D721Med (cell line): ENCODE measurements around the gene FMO5.
"Not testable (repeated sequence)": the region's sequence is repeated elsewhere in the genome, so short reads cannot be mapped to it uniquely, and the experiment has no call there.

Experiments
- DNase-seq: peaks from one replicate; pipeline ENCODE4 v3.0.0; 2011; ENCODE audit warnings: low spot score; ENCODE audit not compliant: insufficient read length
- FAIRE-seq: peaks from 2 replicates; lab custom pipeline; 2011; peaks lifted over from hg19 to GRCh38; lab: Jason Lieb, UNC
- TF ChIP-seq, protein P1 (sequence below): IDR thresholded peaks from 2 replicates; pipeline ENCODE4 v1.5.1; 2012; ENCODE audit warnings: mild to moderate bottlenecking, control low read depth; ENCODE audit not compliant: insufficient read depth; ENCODE audit errors: missing control alignments

FMO5 gene

DNA sequence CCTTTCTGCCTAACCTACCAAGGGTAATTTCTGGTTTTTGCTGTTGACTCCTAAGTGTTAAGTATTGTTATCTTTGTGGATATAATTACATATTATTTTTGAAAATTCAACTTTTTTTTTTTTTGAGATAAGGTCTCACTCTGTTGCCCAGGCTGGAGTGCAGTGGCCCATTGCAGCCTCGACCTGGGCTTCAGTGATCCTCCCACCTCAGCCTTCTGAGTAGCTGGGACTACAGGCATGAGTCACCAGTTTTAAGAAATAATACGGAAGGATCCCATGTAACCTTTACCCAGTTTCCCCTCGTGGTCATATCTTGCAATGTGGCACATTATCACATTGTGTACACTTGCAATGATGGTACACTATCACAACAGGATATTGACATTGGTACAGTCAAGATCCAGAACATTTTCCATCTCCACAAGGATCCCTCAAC, 20.5 kb upstream of the FMO5 start:
- no peak for DNase-seq
- TF ChIP-seq, protein P1, sequence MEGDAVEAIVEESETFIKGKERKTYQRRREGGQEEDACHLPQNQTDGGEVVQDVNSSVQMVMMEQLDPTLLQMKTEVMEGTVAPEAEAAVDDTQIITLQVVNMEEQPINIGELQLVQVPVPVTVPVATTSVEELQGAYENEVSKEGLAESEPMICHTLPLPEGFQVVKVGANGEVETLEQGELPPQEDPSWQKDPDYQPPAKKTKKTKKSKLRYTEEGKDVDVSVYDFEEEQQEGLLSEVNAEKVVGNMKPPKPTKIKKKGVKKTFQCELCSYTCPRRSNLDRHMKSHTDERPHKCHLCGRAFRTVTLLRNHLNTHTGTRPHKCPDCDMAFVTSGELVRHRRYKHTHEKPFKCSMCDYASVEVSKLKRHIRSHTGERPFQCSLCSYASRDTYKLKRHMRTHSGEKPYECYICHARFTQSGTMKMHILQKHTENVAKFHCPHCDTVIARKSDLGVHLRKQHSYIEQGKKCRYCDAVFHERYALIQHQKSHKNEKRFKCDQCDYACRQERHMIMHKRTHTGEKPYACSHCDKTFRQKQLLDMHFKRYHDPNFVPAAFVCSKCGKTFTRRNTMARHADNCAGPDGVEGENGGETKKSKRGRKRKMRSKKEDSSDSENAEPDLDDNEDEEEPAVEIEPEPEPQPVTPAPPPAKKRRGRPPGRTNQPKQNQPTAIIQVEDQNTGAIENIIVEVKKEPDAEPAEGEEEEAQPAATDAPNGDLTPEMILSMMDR = no peak

DNA sequence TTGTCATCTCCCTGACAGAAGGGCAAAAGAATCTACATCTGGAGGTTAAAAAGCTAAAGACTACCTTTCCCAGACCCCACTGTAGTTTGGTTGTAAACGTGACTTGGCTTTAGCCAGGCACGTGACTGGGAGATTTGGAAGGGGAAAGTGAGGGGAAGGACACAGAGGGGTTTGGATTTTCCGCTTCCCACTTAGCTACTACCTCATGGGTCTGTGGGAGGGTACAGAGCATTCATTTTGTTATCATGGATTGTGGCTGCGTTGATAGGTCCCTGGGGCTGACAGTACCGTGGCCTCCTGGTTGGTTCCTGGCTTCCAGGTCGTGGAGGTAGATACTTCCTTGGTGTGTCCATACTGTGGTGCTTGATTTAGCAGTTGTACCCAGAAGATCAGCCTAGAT, 20.0 kb upstream of the FMO5 start:
- no peak for DNase-seq
- TF ChIP-seq, protein P1 = no peak
- FAIRE-seq = no peak

More for the DNA sequence above, 20.5 kb upstream of the FMO5 start:
- no peak for FAIRE-seq

DNA sequence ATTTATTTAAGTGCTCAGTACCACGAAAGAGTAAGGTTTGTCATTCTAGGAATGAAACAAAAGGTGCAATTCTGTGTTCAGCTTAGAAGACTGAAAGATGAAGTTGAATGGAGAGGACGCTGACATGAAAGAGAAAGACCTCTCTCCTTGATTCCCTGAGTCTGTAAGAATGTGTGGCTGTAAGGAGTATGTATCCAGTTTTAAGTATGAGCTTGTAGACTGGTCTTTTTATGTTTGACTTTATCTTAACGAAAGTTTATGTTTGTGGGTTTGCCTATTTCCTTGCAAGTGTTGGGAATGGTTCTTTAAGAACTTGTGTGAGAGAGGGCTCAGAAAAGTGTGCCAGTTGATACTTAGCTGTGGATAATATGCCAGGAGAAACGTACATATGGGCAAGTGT, 18.7 kb upstream of the FMO5 start:
- TF ChIP-seq, protein P1 = no peak
- no peak for FAIRE-seq

DNA sequence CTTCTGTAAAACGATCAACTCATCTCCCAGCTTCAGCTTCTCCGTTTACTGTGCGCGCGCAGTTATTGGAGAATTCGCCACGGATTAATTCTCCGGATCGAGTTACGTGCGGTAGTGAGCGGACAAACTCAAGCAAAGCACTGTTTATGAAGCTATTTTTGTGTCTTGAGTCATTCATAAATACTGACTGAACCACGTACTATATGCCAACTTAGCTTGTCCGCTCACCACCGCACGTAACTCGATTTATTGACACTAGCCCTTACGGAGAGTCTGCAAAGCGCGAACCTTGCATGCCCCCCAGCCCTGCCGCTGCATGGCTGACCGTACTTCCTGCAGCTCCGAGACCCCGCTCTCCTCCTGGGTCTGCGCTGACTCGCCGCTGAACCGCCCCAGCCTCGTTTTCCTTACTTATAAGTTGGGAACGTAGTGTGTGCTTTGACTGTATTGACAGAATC, 18.1 kb upstream of the FMO5 start:
- TF ChIP-seq, protein P1 = no peak
- DNase-seq (no peak), FAIRE-seq (no peak)

More for the DNA sequence above, 18.7 kb upstream of the FMO5 start:
- no peak for DNase-seq

DNA sequence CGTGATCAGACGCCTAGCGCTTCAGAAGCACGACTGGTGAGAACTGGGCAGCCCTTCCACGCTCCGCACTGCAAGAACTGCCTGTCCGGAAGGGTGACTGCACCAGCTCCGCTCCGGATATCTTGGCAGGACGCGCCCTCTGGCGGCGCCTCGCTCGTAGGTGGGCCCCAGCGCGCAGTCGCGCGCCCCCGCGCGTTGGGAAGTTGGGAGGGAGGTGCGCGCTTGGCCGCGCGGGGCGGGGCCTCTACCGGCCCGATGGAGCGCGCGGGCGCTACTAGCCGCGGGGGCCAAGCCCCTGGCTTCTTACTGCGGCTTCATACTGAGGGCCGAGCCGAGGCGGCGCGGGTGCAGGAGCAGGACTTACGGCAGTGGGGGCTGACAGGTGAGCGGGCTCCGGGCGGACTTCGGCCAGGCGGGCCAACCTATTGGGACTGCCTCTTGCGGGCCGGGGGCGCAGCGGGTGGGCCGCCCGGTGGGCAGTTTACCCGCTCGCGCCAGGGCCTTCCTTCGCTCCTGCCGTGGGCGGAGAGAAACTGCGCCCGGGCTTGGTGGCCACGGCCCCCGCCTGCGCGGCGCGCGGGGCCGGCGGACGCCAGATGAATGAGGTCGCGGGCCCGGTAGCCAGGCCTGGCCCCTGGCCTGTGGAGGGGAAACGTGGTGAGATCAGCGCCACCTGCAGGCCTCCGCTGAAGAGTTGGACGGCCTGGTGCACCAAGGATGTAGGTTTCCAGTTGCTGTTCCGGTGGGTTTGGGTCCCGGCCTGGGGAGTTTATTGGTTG, 17.5 kb upstream of the FMO5 start, which contains the start of gene CHD1L:
Gene CHD1L, plus strand, starts transcription at position 236 of the 779 bp plus-strand sequence. Its CDS starts 20 bp downstream, at position 256.
- no peak for FAIRE-seq
- TF ChIP-seq, protein P1 = peak; percentile 99

DNA sequence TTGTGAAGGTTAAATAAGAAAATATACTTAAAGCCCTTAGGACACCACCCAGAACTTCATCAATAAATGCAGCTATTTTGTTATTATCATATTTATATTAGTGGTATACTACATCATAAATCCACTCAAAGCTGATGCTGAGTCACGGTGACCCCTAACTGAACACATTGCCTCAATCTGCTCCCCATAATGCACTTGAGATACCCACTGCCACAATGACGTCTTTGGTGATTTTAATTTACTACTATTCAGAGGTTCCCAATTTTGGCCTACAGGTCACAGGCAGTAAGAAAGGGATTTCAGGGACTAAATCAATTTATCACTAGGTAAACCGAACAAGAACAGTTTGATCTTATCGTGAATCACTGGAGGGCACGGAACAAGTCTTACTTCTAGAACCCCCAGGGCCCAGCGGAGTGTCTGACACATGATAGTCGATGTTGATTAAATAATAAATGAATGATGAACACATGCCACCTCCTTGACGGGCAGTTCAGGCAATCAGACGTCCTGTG, 16.9 kb upstream of the FMO5 start:
- no peak for FAIRE-seq

More for the DNA sequence above, 17.5 kb upstream of the FMO5 start, which contains the start of gene CHD1L:
- DNase-seq = peak; percentile 72

DNA sequence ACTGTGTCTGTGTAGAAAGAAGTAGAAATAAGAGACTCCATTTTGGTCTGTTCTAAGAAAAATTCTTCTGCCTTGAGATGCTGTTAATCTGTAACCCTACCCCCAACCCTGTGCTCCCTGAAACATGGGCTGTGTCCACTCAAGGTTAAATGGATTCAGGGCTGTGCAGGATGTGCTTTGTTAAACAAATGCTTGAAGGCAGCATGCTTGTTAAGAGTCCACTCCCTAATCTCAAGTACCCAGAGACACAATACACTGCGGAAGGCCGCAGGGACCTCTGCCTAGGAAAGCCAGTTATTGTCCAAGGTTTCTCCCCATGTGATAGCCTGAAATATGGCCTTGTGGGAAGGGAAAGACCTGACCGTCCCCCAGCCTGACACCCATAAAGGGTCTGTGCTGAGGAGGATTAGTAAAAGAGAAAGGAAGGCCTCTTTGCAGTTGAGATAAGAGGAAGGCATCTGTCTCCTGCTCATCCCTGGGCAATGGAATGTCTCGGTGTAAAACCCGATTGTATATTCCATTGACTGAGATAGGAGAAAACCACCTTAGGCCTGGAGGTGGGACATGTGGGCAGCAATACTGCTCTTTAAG, 15.1 kb upstream of the FMO5 start:
- DNase-seq, FAIRE-seq: not testable (repeated sequence)

More for the DNA sequence above, 16.9 kb upstream of the FMO5 start:
- TF ChIP-seq, protein P1 = no peak
- DNase-seq = no peak
